ENCODE results near the gene KRTAP19-8. TPM values are rescaled to one million over a fixed set of nuclear protein-coding genes. Genes with fewer than 3 reads are reported as not detected.

KRTAP19-8 gene
- total and polyA plus RNA-seq, 10 of the 15 experiments (the other 5 are each of a cell fraction or from before 2014, with no cell fraction given): not detected

DNA sequence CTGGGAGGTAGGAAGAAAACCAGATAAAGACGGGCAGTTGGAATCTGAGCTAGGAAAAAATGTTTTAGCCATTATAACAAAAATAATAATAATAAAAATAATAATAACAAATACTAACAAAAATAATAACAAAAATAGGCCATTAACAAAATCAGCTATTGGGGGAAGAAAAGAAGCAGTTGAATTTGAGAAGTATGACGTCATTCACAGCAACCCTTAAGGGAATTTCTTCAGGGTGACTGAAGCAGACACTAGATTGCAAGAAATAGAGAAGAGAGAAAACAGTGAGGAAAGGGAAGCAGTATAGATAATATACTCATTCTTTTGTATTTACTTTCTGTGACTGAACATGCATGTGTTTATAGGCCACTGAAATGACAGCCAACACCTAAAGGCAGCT lies 20.0 kb downstream of the KRTAP19-8 start:
- in situ Hi-C loops (cut with MboI) (no loop called here), intact Hi-C loops (cut with micrococcal nuclease; ENCODE audit: unreplicated experiment) (no loop called here)
- no peaks in the 10 kb centered on the region for H3K79me2 ChIP-seq (ENCODE audit: control insufficient read depth, insufficient read depth, low read length)
- ATAC-seq (no peak), FAIRE-seq (no peak), DNase-seq (ENCODE audit: low read depth, low spot score) (no peak)
- no peaks in the 10 kb centered on the region; the same call in 2 of the 3 replicates for H3K9me3 ChIP-seq (replicated peaks; ENCODE audit: control insufficient read depth, insufficient read depth, low read length)
- no TSS peak for BruUV-seq (replicated peaks)
- no peak overlapping the region for H3K4me3 ChIP-seq
- SMC1A ChIA-PET (ENCODE audit: uncharacterized antibody, unreplicated experiment): interaction anchor here (1.3 kb wide), 1 partner anchor 12 kb away, joined by 3 read pairs; no protein-coding TSS in a partner anchor
- no peaks in the 10 kb centered on the region for H3K36me3 ChIP-seq (ENCODE audit: control insufficient read depth in 2 of 2, insufficient read depth in 2 of 2, low read length in 1 of 2)
- no peak overlapping the region for H3K4me2 ChIP-seq (ENCODE audit: control insufficient read depth, insufficient read depth)
- H3K27me3 ChIP-seq (replicated peaks in 1 of 2; ENCODE audit: control insufficient read depth in 2 of 2, insufficient read depth in 2 of 2, low read length in 1 of 2): no peaks in the 10 kb centered on the region
- WGBS (ENCODE audit: insufficient coverage, insufficient replicate concordance, low lambda C conversion rate, missing lambda C conversion rate): 50% methylated on average over 2 of the region's 2 CpGs
- no peak overlapping the region for H3K27ac ChIP-seq (ENCODE audit: control insufficient read depth, insufficient read depth)
- no peak overlapping the region for H3K9ac ChIP-seq (ENCODE audit: control insufficient read depth, insufficient read depth, low read length)
- RAD21 ChIA-PET (ENCODE audit: unreplicated experiment): interaction anchor here (0.7 kb wide), 1 partner anchor 136 kb away, joined by 3 read pairs; no protein-coding TSS in a partner anchor
- CTCF ChIA-PET: no interaction called here
- POLR2A ChIA-PET: no interaction called here
- H2AFZ ChIP-seq (ENCODE audit: control insufficient read depth, low read depth, low read length): no peak overlapping the region
- H3K4me1 ChIP-seq (ENCODE audit: control insufficient read depth, insufficient read depth, low read length): no peaks in the 10 kb centered on the region
- no peaks in the 10 kb centered on the region for H4K20me1 ChIP-seq (ENCODE audit: control insufficient read depth, insufficient read depth)
- TF ChIP-seq ATF7 (IDR thresholded peaks at IDR 0.05; ENCODE audit: low read depth): peak; percentile 79
- no peak for TF ChIP-seq FOXK2 (IDR thresholded peaks at IDR 0.05)

- H3K9ac ChIP-seq (ENCODE audit: control insufficient read depth, insufficient read depth, low read length): no peak overlapping the region
- POLR2A ChIA-PET: no interaction called here
- in situ Hi-C loops (cut with MboI): no loop called here
- no peaks in the 10 kb centered on the region for H3K27me3 ChIP-seq (replicated peaks in 1 of 2; ENCODE audit: control insufficient read depth in 2 of 2, insufficient read depth in 2 of 2, low read length in 1 of 2)
- no peaks in the 10 kb centered on the region; the same call in 2 of the 3 replicates for H3K9me3 ChIP-seq (replicated peaks; ENCODE audit: control insufficient read depth, insufficient read depth, low read length)
- H4K20me1 ChIP-seq (ENCODE audit: control insufficient read depth, insufficient read depth): no peaks in the 10 kb centered on the region
- TF ChIP-seq PBX3 (IDR thresholded peaks at IDR 0.05; ENCODE audit: insufficient replicate concordance, low read depth, low read length) (no peak), TCF3 (IDR thresholded peaks at IDR 0.05; ENCODE audit: borderline replicate concordance, insufficient read depth, low read depth, low read length) (0 out of 2 replicates have a peak, but pooled peaks have one; percentile 17), EP300 (IDR thresholded peaks at IDR 0.05; ENCODE audit: borderline replicate concordance in 1 of 2, control insufficient read depth in 1 of 2, low read depth in 2 of 2, low read length in 2 of 2) (no peak)
- intact Hi-C loops (cut with micrococcal nuclease; ENCODE audit: unreplicated experiment): no loop called here
- H3K4me1 ChIP-seq (ENCODE audit: control insufficient read depth, insufficient read depth, low read length): no peaks in the 10 kb centered on the region
- DNase-seq (ENCODE audit: low read depth, low spot score) (no peak), ATAC-seq (no peak), FAIRE-seq (no peak)
- no peak overlapping the region for H3K4me3 ChIP-seq
- RAD21 ChIA-PET (ENCODE audit: unreplicated experiment): no interaction called here
- no TSS peak for BruUV-seq (replicated peaks)
- H3K79me2 ChIP-seq (ENCODE audit: control insufficient read depth, insufficient read depth, low read length): no peaks in the 10 kb centered on the region
- H3K4me2 ChIP-seq (ENCODE audit: control insufficient read depth, insufficient read depth): no peak overlapping the region
- SMC1A ChIA-PET (ENCODE audit: uncharacterized antibody, unreplicated experiment): interaction anchor here (1.3 kb wide), 1 partner anchor 64 kb away, joined by 3 read pairs; no protein-coding TSS in a partner anchor
- 23% methylated on average over 2 of the region's 2 CpGs for WGBS (ENCODE audit: insufficient coverage, insufficient replicate concordance, low lambda C conversion rate, missing lambda C conversion rate)
- H2AFZ ChIP-seq (ENCODE audit: control insufficient read depth, low read depth, low read length): no peak overlapping the region
- no peak overlapping the region for H3K27ac ChIP-seq (ENCODE audit: control insufficient read depth, insufficient read depth)
- no peaks in the 10 kb centered on the region for H3K36me3 ChIP-seq (ENCODE audit: control insufficient read depth in 2 of 2, insufficient read depth in 2 of 2, low read length in 1 of 2)
- CTCF ChIA-PET: no interaction called here
Measured at GRCh38 chr21:31014891-31015290, 23.4 kb downstream of the KRTAP19-8 start.
